Skeletal muscle tissue (tissue), 4 donors: Measurements from ENCODE around the gene FAM204A. TPM values are rescaled to one million over a fixed set of nuclear protein-coding genes. Genes with fewer than 3 reads are reported as not detected.
A peak's percentile ranks its signal among the peaks of the same experiment; 100 is the strongest.

ENCODE experiments used
- H3K27ac ChIP-seq: one replicate; pipeline ENCODE4 v1.7.0; 2013; ENCODE audit warnings: mild to moderate bottlenecking, low read depth, low read length, inconsistent platforms
- H3K27me3 ChIP-seq, 3 donors: one replicate each; pipeline ENCODE4 v1.7.0; 2013; ENCODE audit warnings: low read length in 3 of 3; ENCODE audit not compliant: control insufficient read depth in 3 of 3, insufficient read depth in 3 of 3
- H3K36me3 ChIP-seq, 3 donors: one replicate each; pipeline ENCODE4 v1.7.0; 2013; ENCODE audit warnings: low read length in 3 of 3; ENCODE audit not compliant: control insufficient read depth in 3 of 3, insufficient read depth in 3 of 3
- H3K4me1 ChIP-seq, 3 donors: one replicate each; pipeline ENCODE4 v1.7.0; 2013; ENCODE audit warnings: low read length in 3 of 3, mild to moderate bottlenecking in 3 of 3; ENCODE audit not compliant: control insufficient read depth in 3 of 3, insufficient read depth in 3 of 3
- H3K4me3 ChIP-seq, 3 donors: one replicate each; pipeline ENCODE4 v1.7.0; 2013; ENCODE audit warnings: low read length in 3 of 3
- H3K9ac ChIP-seq, 3 donors: one replicate each; pipeline ENCODE4 v1.7.0; 2013; ENCODE audit warnings: low read length in 3 of 3, mild to moderate bottlenecking in 3 of 3, moderate library complexity in 2 of 3, low read depth in 1 of 3
- H3K9me3 ChIP-seq, 3 donors: one replicate each; pipeline ENCODE4 v1.7.0; 2013; ENCODE audit warnings: low read length in 3 of 3; ENCODE audit not compliant: control insufficient read depth in 3 of 3
- total RNA-seq: library from RNA; depleted of rRNA; stranded (reverse); fragments of >200 nt; gene quantifications from one replicate; pipeline ENCODE4 v1.2.3, GENCODE V29; 2014
- donor health status: Osteomylitis.

Gene FAM204A
- total RNA-seq, 1 donor from 2014 or later: 7.8 TPM

- H3K27me3 ChIP-seq: no peaks in the 10 kb centered on the region
- H3K9ac ChIP-seq: no peak overlapping the region
- H3K4me3 ChIP-seq: no peak overlapping the region
- peaks cover 3 to 11% (median 3%) of the 10 kb centered on the region in 3 donors for H3K4me1 ChIP-seq
- no peak overlapping the region for H3K27ac ChIP-seq
- peaks cover 3 to 17% (median 9%) of the 10 kb centered on the region in 3 donors for H3K36me3 ChIP-seq
- no peaks in the 10 kb centered on the region for H3K9me3 ChIP-seq
These were observed 31.3 kb downstream of the FAM204A start for GRCh38 chr10:118310822-118311221.

- Histone ChIP-seq H3K4me3 (no peak overlapping the region), H3K9me3 (no peaks in the 10 kb centered on the region), H3K27me3 (no peaks in the 10 kb centered on the region), H3K36me3 (peaks cover 6 to 23% (median 9%) of the 10 kb centered on the region in 3 donors), H3K27ac (no peak overlapping the region), H3K4me1 (peaks cover 3 to 11% (median 3%) of the 10 kb centered on the region in 3 donors), H3K9ac (no peak overlapping the region)
These were observed 32.2 kb downstream of the FAM204A start for GRCh38 chr10:118309911-118310310.

GRCh38 chr10:118308664-118309063, 33.5 kb downstream of the FAM204A start:
- Histone ChIP-seq H3K9me3 (no peaks in the 10 kb centered on the region), H3K9ac (no peak overlapping the region), H3K27me3 (no peaks in the 10 kb centered on the region), H3K27ac (no peak overlapping the region), H3K4me3 (no peak overlapping the region), H3K4me1 (peaks cover 3 to 11% (median 3%) of the 10 kb centered on the region in 3 donors), H3K36me3 (peaks cover 6 to 24% (median 9%) of the 10 kb centered on the region in 3 donors)

- Histone ChIP-seq H3K27ac (no peak overlapping the region), H3K9ac (no peak overlapping the region), H3K27me3 (no peaks in the 10 kb centered on the region), H3K4me3 (no peak overlapping the region), H3K4me1 (peaks cover 3 to 11% (median 3%) of the 10 kb centered on the region in 3 donors), H3K36me3 (peaks cover 6 to 20% (median 9%) of the 10 kb centered on the region in 3 donors), H3K9me3 (no peaks in the 10 kb centered on the region)
These were observed 34.3 kb downstream of the FAM204A start for GRCh38 chr10:118307859-118308258.

GRCh38 chr10:118307220-118307619, 34.9 kb downstream of the FAM204A start:
- Histone ChIP-seq H3K27ac (no peak overlapping the region), H3K27me3 (no peaks in the 10 kb centered on the region), H3K4me1 (peaks cover 3 to 11% (median 3%) of the 10 kb centered on the region in 3 donors), H3K9ac (no peak overlapping the region), H3K36me3 (peaks cover 5 to 18% (median 9%) of the 10 kb centered on the region in 3 donors), H3K9me3 (no peaks in the 10 kb centered on the region), H3K4me3 (peak overlapping the region in 1 of 3 donors; percentile 14)

- Histone ChIP-seq H3K9ac (no peak overlapping the region), H3K36me3 (peaks cover 3 to 13% (median 5%) of the 10 kb centered on the region in 3 donors), H3K27me3 (no peaks in the 10 kb centered on the region), H3K9me3 (no peaks in the 10 kb centered on the region), H3K4me3 (no peak overlapping the region), H3K27ac (no peak overlapping the region), H3K4me1 (peaks cover 3 to 11% (median 3%) of the 10 kb centered on the region in 3 donors)
These were observed 36.4 kb downstream of the FAM204A start for GRCh38 chr10:118305730-118306129.

GRCh38 chr10:118304521-118304920, 37.6 kb downstream of the FAM204A start:
- H3K9me3 ChIP-seq: no peaks in the 10 kb centered on the region
- H3K36me3 ChIP-seq: peaks cover 3 to 13% (median 3%) of the 10 kb centered on the region in 3 donors

GRCh38 chr10:118301211-118301610, 40.9 kb downstream of the FAM204A start:
- Histone ChIP-seq H3K4me1 (no peaks in the 10 kb centered on the region), H3K9ac (no peak overlapping the region), H3K9me3 (no peaks in the 10 kb centered on the region), H3K4me3 (no peak overlapping the region), H3K27ac (no peak overlapping the region), H3K27me3 (no peaks in the 10 kb centered on the region), H3K36me3 (peaks cover 0 to 7% (median 3%) of the 10 kb centered on the region in 3 donors)

More at GRCh38 chr10:118304521-118304920, 37.6 kb downstream of the FAM204A start:
- H3K27me3 ChIP-seq: no peaks in the 10 kb centered on the region
- peaks cover 3 to 11% (median 3%) of the 10 kb centered on the region in 3 donors for H3K4me1 ChIP-seq
- H3K9ac ChIP-seq: no peak overlapping the region
- H3K4me3 ChIP-seq: no peak overlapping the region
- no peak overlapping the region for H3K27ac ChIP-seq

GRCh38 chr10:118300320-118300719, 41.8 kb downstream of the FAM204A start:
- no peak overlapping the region for H3K9ac ChIP-seq

GRCh38 chr10:118298787-118299186, 43.3 kb downstream of the FAM204A start:
- no peaks in the 10 kb centered on the region for H3K9me3 ChIP-seq
- no peak overlapping the region for H3K9ac ChIP-seq
- no peaks in the 10 kb centered on the region for H3K4me1 ChIP-seq
- no peaks in the 10 kb centered on the region for H3K27me3 ChIP-seq
- no peak overlapping the region for H3K27ac ChIP-seq
- no peaks in the 10 kb centered on the region for H3K36me3 ChIP-seq
- no peak overlapping the region for H3K4me3 ChIP-seq

More at GRCh38 chr10:118300320-118300719, 41.8 kb downstream of the FAM204A start:
- H3K27me3 ChIP-seq: no peaks in the 10 kb centered on the region
- peaks cover 0 to 5% (median 3%) of the 10 kb centered on the region in 3 donors for H3K36me3 ChIP-seq
- no peaks in the 10 kb centered on the region for H3K9me3 ChIP-seq
- H3K4me1 ChIP-seq: no peaks in the 10 kb centered on the region
- no peak overlapping the region for H3K4me3 ChIP-seq
- no peak overlapping the region for H3K27ac ChIP-seq
